Posterior cingulate gyrus (tissue), 11 donors: ENCODE results near the gene IDH3A.

Experiments used
- DNase-seq, 10 donors: peaks; one replicate each; pipeline versions ENCODE4 v3.0.0 to v3.0.0-alpha.2; 2020 to 2021; ENCODE audit warnings: mixed read lengths in 3 of 10
- intact Hi-C: fragments of 100-400 bp; cut with DNase I; formaldehyde crosslinking; loops from one replicate; pipeline ENCODE4 v1.15.1; 2023

Gene IDH3A

GRCh38 chr15:78149068-78149804, at the start of gene IDH3A:
Gene IDH3A (plus strand): TSS chr15:78149362. CDS start chr15:78149404, 42 bp downstream.
- peak; percentile 97 to 100 (median 99) for DNase-seq
- intact Hi-C loops, result no loop called here

DNA sequence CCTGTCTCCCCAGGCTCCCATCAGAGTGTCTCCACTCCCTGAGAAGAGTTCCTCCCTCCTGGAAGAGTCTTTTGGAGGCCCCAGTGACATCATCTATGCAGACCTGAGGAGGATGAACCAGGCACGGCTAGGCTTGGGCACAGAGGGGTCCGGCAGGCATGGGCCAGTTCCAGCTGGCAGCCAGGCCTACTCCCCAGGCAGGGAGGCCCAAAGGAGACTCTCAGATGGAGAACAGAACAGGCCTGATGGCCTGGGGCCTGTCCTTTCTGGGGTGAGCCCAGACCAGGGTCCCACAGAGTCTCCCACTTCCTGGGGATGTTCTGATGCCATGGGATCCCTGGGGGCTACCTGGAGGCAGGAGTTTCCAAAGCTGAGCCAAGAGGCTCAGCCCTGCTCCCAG, 48.3 kb upstream of the IDH3A start:
- peak in 2 of 10 donors; percentile 54 to 56 for DNase-seq
- intact Hi-C loops, result no loop called here

DNA sequence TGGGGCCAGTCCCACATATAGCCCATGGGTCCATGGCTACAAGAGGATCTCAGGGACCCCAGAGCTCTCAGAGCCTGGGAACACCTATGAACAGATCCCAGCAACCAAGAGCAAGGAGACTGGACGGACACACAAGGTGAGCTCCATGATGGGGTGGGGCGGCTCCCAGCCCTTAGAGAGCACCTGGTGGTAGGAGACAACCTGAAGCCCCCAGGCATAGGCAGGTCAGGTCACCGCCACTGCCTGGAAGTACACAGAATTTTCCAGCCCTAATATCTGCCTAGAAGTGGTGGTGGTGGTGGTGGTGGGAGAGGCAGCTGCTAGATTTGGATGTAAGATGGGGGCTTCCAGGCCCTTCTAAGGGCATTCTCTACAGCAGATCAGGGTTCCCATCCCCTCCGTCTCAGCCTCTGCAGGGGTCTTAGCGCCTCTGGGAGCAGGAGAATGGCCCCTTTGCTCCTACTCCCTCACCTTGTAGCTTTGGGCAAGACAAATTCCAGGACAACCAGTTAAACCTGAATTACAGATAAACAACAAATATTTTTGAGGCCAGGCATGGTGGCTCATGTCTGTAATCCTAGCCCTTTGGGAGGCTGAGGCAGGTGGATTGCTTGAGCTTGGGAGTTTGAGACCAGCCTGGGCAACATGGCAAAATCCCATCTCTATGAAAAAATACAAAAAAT, 47.6 kb upstream of the IDH3A start:
- intact Hi-C loops, result no loop called here
- peak in 2 of 10 donors; percentile 25 to 43 for DNase-seq

GRCh38 chr15:78102211-78102610, 47.0 kb upstream of the IDH3A start:
- DNase-seq, result peak in 1 of 10 donors; percentile 19
- intact Hi-C loops, result no loop called here

DNA sequence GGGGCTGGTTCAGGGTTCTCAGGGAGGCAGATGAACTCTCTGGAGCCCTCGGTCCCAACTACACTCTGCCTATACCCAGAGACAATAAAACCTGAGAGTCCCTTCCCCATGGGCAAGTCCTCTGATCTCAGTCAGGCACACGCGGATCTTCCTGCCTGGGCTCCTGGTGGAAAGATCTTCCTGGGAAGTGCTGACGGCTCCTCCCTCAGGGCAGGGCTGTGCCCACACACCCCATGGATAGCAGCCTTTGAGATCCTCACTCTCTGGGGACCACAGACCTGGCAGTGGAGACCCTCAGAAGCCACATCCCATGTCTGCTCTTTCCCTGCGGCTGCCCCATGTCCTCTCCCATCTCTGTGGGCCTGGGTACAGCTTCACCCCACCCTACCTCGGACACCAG, 46.4 kb upstream of the IDH3A start:
- DNase-seq, result peak in 2 of 10 donors; percentile 9 to 63
- intact Hi-C loops, result no loop called here

GRCh38 chr15:78103406-78104118, 45.6 kb upstream of the IDH3A start:
- intact Hi-C loops, result no loop called here
- peak in 2 of 10 donors; percentile 51 to 63 for DNase-seq

- intact Hi-C loops, result no loop called here
- DNase-seq, result peak in 1 of 10 donors; percentile 1
These were observed 45.1 kb upstream of the IDH3A start for GRCh38 chr15:78104119-78104479.

- peak in 2 of 10 donors; percentile 55 to 71 for DNase-seq
- intact Hi-C loops, result no loop called here
These were observed 44.3 kb upstream of the IDH3A start for GRCh38 chr15:78104566-78105475.

GRCh38 chr15:78105476-78106241, 43.5 kb upstream of the IDH3A start:
- DNase-seq, result peak in 2 of 10 donors; percentile 71 to 75
- intact Hi-C loops, result no loop called here

DNA sequence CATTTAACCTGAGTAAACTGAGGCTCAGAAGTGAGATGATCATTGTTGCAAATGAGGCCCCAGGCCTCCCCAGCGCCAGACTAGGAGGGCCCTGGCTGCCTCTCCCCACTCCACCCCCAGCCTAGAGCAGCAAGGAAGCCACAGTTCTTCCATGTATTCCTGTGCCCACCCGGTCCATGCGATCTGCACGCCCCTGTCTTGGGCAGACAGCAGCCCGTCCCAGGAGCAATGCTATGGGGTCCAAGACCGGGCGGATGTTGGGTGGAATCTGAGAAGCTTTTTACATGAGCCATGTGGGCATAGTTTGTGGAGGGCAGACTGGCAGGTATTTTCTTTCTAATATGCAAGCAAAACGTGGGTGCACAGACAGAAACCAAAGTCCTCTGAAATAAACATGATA, 41.7 kb upstream of the IDH3A start:
- DNase-seq, result peak in 2 of 10 donors; percentile 62 to 66
- intact Hi-C loops, result no loop called here

DNA sequence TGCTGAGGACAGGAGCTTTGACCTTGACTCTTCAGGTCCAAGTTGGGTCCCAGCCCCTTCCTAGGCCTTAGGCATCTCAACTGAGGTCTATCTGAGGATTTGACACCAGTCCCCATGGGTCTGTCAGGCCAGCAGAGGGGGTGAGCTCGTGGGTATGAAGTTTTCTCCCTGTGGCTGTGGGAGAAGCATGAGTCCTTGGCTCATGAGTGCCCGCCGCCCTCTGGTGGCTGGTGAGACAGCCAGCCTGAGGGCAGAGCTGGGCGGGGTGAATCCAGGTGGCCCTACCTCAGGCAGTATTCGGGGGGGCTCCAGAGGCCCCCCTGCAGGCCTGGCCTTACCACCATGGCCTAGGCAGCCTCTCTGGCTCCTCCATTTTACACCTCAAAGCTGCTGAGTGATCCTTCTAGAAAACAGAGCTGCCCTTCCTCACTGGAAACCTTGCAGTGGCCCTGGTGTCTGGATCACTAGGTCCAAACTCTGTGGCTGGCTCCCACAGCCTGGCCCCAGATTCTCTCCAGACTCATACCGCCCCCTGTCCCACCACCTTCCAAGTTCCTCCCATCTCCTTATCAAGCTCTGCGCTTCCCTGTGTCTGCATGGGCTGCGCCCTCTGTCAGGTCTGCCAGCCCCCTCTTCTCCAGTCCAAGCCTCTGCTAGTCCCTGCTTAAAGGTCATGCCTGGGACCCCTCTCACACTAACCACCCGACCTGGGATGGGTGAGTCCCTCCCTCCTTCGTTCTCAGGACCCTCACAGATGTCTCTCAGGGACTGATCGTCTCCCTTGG, 40.7 kb upstream of the IDH3A start:
- intact Hi-C loops, result loop anchor here (1.0 to 2.0 kb wide), 2 partner anchors 141 to 150 kb away; no protein-coding TSS in a partner anchor
- peak; percentile 49 to 96 (median 80) for DNase-seq

GRCh38 chr15:78109156-78109555, 40.0 kb upstream of the IDH3A start:
- DNase-seq, result peak in 1 of 10 donors; percentile 77
- intact Hi-C loops, result loop anchor here (2.0 kb wide), 1 partner anchor 150 kb away; no protein-coding TSS in a partner anchor

DNA sequence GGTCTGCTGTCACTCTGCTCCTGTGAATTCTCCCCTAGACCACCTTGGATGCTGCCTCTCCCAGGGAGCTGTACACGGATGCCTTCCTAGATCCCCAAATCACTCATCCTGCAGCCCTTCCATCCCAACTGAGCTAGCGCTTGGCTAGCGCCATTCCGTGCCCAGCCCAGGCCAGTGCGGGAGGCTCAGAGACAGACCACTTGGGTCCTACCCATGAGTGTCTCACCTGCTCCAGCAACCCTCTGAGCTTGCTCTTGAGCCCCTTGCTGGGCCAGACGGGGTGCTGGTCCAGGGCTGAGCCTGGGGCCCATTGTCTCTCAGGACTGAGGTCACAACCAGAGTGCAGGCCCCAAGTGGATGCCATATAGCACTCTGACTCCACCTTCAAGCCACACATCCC, 39.1 kb upstream of the IDH3A start:
- intact Hi-C loops, result loop anchor here (5.0 kb wide), 1 partner anchor 312 kb away; no protein-coding TSS in a partner anchor
- peak in 2 of 10 donors; percentile 49 to 66 for DNase-seq

- intact Hi-C loops, result loop anchor here (5.0 kb wide), 1 partner anchor 311 kb away; no protein-coding TSS in a partner anchor
- DNase-seq, result peak in 2 of 10 donors; percentile 68 to 70
These were observed 38.2 kb upstream of the IDH3A start for GRCh38 chr15:78110916-78111475.

DNA sequence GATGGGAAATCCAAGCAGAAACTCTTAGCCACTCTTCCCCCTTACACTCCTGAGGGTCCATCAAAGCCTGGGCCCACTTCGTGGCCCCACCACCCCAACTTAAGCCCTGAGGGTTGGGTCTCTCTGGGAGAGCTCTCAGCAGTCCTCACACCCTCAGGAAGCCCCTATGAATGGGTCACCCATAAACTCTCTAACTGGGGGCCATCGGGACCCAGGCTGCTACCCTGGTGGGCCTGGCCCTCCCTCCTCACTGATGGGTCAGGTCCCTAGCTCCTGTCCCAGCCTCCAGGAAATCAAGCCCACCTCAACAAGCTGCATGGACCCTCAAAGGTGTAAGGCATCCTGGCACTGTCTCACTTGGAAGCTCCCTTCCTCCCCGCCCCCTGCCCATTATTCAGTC, 37.4 kb upstream of the IDH3A start:
- intact Hi-C loops, result loop anchor here (5.0 kb wide), 1 partner anchor 311 kb away; no protein-coding TSS in a partner anchor
- peak in 2 of 10 donors; percentile 47 to 55 for DNase-seq

DNA sequence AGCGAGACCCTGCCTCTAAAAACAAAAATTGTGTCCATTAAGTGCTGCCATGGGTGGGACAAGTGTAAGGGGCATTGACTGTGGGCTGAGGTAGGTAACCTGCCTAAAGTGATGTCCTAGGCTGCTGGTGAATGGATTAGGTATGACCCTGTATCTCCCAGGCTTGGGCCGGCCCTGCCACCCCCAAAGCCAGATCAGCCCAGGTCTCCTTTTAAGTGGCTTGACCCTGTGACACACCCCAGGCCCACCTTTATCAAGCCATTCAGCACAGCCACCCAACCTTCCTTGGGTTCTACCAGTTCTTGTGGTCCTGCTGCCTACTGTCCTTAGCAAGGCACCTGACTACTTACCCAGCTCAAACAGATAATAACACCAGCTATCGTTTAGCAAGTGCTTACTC, 36.6 kb upstream of the IDH3A start:
- intact Hi-C loops, result loop anchor here (5.0 kb wide), 1 partner anchor 310 kb away; no protein-coding TSS in a partner anchor
- peak in 2 of 10 donors; percentile 35 to 40 for DNase-seq

GRCh38 chr15:78120523-78120922, 28.6 kb upstream of the IDH3A start:
- peak in 1 of 10 donors; percentile 34 for DNase-seq
- intact Hi-C loops, result no loop called here

DNA sequence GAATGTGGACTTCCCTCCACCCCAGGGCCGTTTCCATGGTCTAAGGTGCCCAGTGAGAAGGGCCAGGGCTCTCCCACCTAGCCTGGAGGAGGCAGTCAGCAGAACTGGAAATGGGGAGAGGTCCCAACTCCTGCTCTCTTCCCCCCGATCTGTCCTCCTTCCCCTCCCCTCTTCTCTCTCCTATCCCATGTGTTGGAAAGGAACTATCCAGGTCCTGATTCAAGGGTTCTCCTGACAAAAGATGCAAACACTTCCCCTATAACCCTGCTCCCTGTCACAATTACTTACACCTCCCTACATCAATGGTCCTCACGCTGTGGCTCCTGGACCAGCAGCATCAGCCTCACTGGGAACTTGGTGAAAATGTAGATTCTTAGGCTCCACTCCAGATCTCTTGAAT, 23.9 kb upstream of the IDH3A start:
- DNase-seq, result no peak
- intact Hi-C loops, result no loop called here
